WTC11 (cell line): ENCODE measurements around the gene NELL1. TPM values are rescaled to one million over a fixed set of nuclear protein-coding genes. Genes with fewer than 3 reads are reported as not detected.

Source experiments
- ATAC-seq: fragments of 200-7000 bp; cut with Tn5 transposase; 2 replicates; pipeline ENCODE4 v1.10.0; 2021; ENCODE audit warnings: mild to moderate bottlenecking, moderate library complexity
- CTCF ChIA-PET: fragments of 300-600 bp; sonication (Branson Sonifier 250); formaldehyde crosslinking; loops from one replicate; lab custom pipeline; 2021; ENCODE audit warnings: antibody characterized with exemption; lab: Charles Lee
- POLR2A ChIA-PET: fragments of 350-600 bp; sonication (Branson Sonifier 250); formaldehyde crosslinking; loops from one replicate; lab custom pipeline; 2021; ENCODE audit warnings: antibody characterized with exemption; lab: Charles Lee
- DNase-seq: peaks from one replicate; pipeline ENCODE4 v3.0.0; 2021; ENCODE audit warnings: low spot score
- H3K27ac Mint-ChIP-seq: 2 replicates; pipeline ENCODE4 v1.8.0; 2021; ENCODE audit warnings: mixed read lengths
- H3K27me3 Mint-ChIP-seq: 2 replicates; pipeline ENCODE4 v1.8.0; 2021; ENCODE audit warnings: low read depth, mild to moderate bottlenecking, moderate library complexity, mixed read lengths
- H3K36me3 Mint-ChIP-seq: 2 replicates; pipeline ENCODE4 v1.8.0; 2021; ENCODE audit warnings: mixed read lengths
- H3K4me1 Mint-ChIP-seq: 2 replicates; pipeline ENCODE4 v1.8.0; 2022; ENCODE audit warnings: mixed read lengths
- H3K4me3 Mint-ChIP-seq: 2 replicates; pipeline ENCODE4 v1.8.0; 2021; ENCODE audit warnings: mild to moderate bottlenecking, moderate library complexity, mixed read lengths
- H3K9me3 Mint-ChIP-seq: 2 replicates; pipeline ENCODE4 v1.8.0; 2021; ENCODE audit warnings: mixed read lengths
- AFF4 ChIP-seq: sonication (generic); formaldehyde crosslinking; IDR thresholded peaks from 2 replicates; pipeline ENCODE4 v1.8.1; 2023; ENCODE audit warnings: mild to moderate bottlenecking, missing genetic modification reagents, borderline replicate concordance
- ARID4B ChIP-seq: sonication (generic); formaldehyde crosslinking; IDR thresholded peaks from 2 replicates; pipeline ENCODE4 v1.8.0; 2023; ENCODE audit warnings: missing genetic modification reagents, mild to moderate bottlenecking, borderline replicate concordance
- ATF2 ChIP-seq: sonication (generic); formaldehyde crosslinking; IDR thresholded peaks from 2 replicates; pipeline ENCODE4 v1.8.1; 2022; ENCODE audit warnings: low read depth, missing genetic modification reagents, borderline replicate concordance
- ATF3 ChIP-seq: sonication (generic); formaldehyde crosslinking; conservative IDR thresholded peaks from 2 replicates; pipeline ENCODE4 v1.8.1; 2022; ENCODE audit warnings: mild to moderate bottlenecking, missing genetic modification reagents
- CREB1 ChIP-seq: sonication (generic); formaldehyde crosslinking; IDR thresholded peaks from 2 replicates; pipeline ENCODE4 v1.8.0; 2023; ENCODE audit warnings: mild to moderate bottlenecking, missing genetic modification reagents
- E2F4 ChIP-seq: sonication (generic); formaldehyde crosslinking; IDR thresholded peaks from 2 replicates; pipeline ENCODE4 v1.8.1; 2022; ENCODE audit warnings: low read depth, mild to moderate bottlenecking, moderate library complexity, missing genetic modification reagents, borderline replicate concordance
- ETV6 ChIP-seq: sonication (generic); formaldehyde crosslinking; IDR thresholded peaks from 2 replicates; pipeline ENCODE4 v1.8.1; 2022; ENCODE audit warnings: mild to moderate bottlenecking, missing genetic modification reagents
- HMGA2 ChIP-seq: fragments of 250-450 bp; sonication (Bioruptor Pico); IDR thresholded peaks from 2 replicates; pipeline ENCODE4 v1.4.0; 2021; ENCODE audit warnings: mild to moderate bottlenecking, moderate library complexity
- KAT7 ChIP-seq: sonication (generic); formaldehyde crosslinking; IDR thresholded peaks from 2 replicates; pipeline ENCODE4 v1.8.1; 2023; ENCODE audit warnings: missing genetic modification reagents, mild to moderate bottlenecking, borderline replicate concordance
- MYBL2 ChIP-seq: sonication (generic); formaldehyde crosslinking; IDR thresholded peaks from 2 replicates; pipeline ENCODE4 v1.8.1; 2023; ENCODE audit warnings: mild to moderate bottlenecking, moderate library complexity, missing genetic modification reagents
- NR2C2 ChIP-seq: sonication (generic); formaldehyde crosslinking; IDR thresholded peaks from 2 replicates; pipeline ENCODE4 v1.8.0; 2022; ENCODE audit warnings: mild to moderate bottlenecking, missing genetic modification reagents
- SMAD3 ChIP-seq: sonication (generic); formaldehyde crosslinking; IDR thresholded peaks from 2 replicates; pipeline ENCODE4 v1.8.0; 2022; ENCODE audit warnings: missing genetic modification reagents, mild to moderate bottlenecking, borderline replicate concordance
- SMAD4 ChIP-seq: sonication (generic); formaldehyde crosslinking; IDR thresholded peaks from 2 replicates; pipeline ENCODE4 v1.8.0; 2022; ENCODE audit warnings: mild to moderate bottlenecking, missing genetic modification reagents
- USF2 ChIP-seq: sonication (generic); formaldehyde crosslinking; IDR thresholded peaks from 2 replicates; pipeline ENCODE4 v1.8.1; 2023; ENCODE audit warnings: mild to moderate bottlenecking, missing genetic modification reagents, moderate library complexity
- ZBTB21 ChIP-seq: sonication (generic); formaldehyde crosslinking; IDR thresholded peaks from 2 replicates; pipeline ENCODE4 v1.8.1; 2023; ENCODE audit warnings: mild to moderate bottlenecking, missing genetic modification reagents, borderline replicate concordance
- ZMAT4 ChIP-seq: fragments of 250-450 bp; sonication (Bioruptor Pico); IDR thresholded peaks from 2 replicates; pipeline ENCODE4 v1.9.0; 2021; ENCODE audit warnings: mild to moderate bottlenecking
- total RNA-seq: library from RNA; stranded (reverse); gene quantifications from 3 replicates; pipeline ENCODE4 v1.2.3, GENCODE V29; 2021

Gene NELL1
- total RNA-seq, 1 experiment from 2014 or later = 1.8 TPM

- ChIA-PET CTCF (no interaction called here), POLR2A (no interaction called here)
- H3K9me3 Mint-ChIP-seq = peaks cover 8% of the 10 kb centered on the region
- no peak overlapping the region for H3K4me3 Mint-ChIP-seq
- no peaks in the 10 kb centered on the region for H3K27me3 Mint-ChIP-seq
- DNase-seq (no peak), ATAC-seq (no peak)
- no peak for TF ChIP-seq HMGA2 (CRISPR knock-in tag)
- H3K4me1 Mint-ChIP-seq = peaks cover 15% of the 10 kb centered on the region
- H3K27ac Mint-ChIP-seq = no peak overlapping the region
- H3K36me3 Mint-ChIP-seq = no peaks in the 10 kb centered on the region
Observed at GRCh38 chr11:20835561-20835960, 166.2 kb downstream of the NELL1 start.

- Mint-ChIP-seq H3K27ac (no peak overlapping the region), H3K27me3 (no peaks in the 10 kb centered on the region), H3K36me3 (no peaks in the 10 kb centered on the region), H3K4me1 (peaks cover 24% of the 10 kb centered on the region), H3K9me3 (no peaks in the 10 kb centered on the region), H3K4me3 (no peak overlapping the region)
- DNase-seq = no peak
- ChIA-PET POLR2A (no interaction called here), CTCF (no interaction called here)
- peak; percentile 44; the same call in 1 of the 2 replicates for ATAC-seq
- TF ChIP-seq ARID4B (CRISPR knock-in tag) (no peak), MYBL2 (CRISPR knock-in tag) (no peak), NR2C2 (CRISPR knock-in tag) (no peak), SMAD3 (CRISPR knock-in tag) (no peak), CREB1 (CRISPR knock-in tag) (no peak), ATF2 (CRISPR knock-in tag) (no peak), USF2 (CRISPR knock-in tag) (no peak), E2F4 (CRISPR knock-in tag) (no peak), ZMAT4 (CRISPR knock-in tag) (no peak), ZBTB21 (CRISPR knock-in tag) (no peak), KAT7 (CRISPR knock-in tag) (no peak), ETV6 (CRISPR knock-in tag) (no peak), SMAD4 (CRISPR knock-in tag) (no peak), ATF3 (no peak), AFF4 (no peak)
Observed at GRCh38 chr11:20839231-20839630, 169.8 kb downstream of the NELL1 start.
